GM12892 (cell line): ENCODE data around the gene CDK18.

Experiments used
- POLR2A ChIP-seq: IDR thresholded peaks from 2 replicates; pipeline ENCODE4 v1.6.1; 2011; ENCODE audit warnings: low read depth, low read length, control low read depth
- POLR2AphosphoS5 ChIP-seq: IDR thresholded peaks from 2 replicates; pipeline ENCODE4 v1.6.1; 2011; ENCODE audit warnings: low read depth, low read length, control low read depth

GRCh38 chr1:205572421-205572820 lies 68.0 kb downstream of the CDK18 start:
- TF ChIP-seq POLR2AphosphoS5 (no peak), POLR2A (no peak)
